ENCODE results near the gene PCNP.

- TF ChIP-seq CTCF (IDR thresholded peaks at IDR 0.05) (no peak), EZH2 (IDR thresholded peaks at IDR 0.05; ENCODE audit: borderline replicate concordance, insufficient read depth, low read depth, low read length, poor library complexity, severe bottlenecking) (no peak)
These were observed 41.5 kb downstream of the PCNP start for GRCh38 chr3:101615525-101615924.
